OCI-M1 (cell line): ENCODE data around the gene AP2A1.
A peak's percentile ranks its signal among the peaks of the same experiment; 100 is the strongest.

Source experiments
- DNase-seq: peaks from one replicate; lab custom pipeline; 2025; lab: John Stamatoyannopoulos, UW

The AP2A1 gene

GRCh38 chr19:49766007-49766929, 533 bp upstream of the AP2A1 start:
- DNase-seq: peak; percentile 100

- DNase-seq: peak; percentile 58
Observed at GRCh38 chr19:49767381-49767780, 580 bp downstream of the AP2A1 start.

GRCh38 chr19:49767967-49768581, 1.3 kb downstream of the AP2A1 start:
- DNase-seq: no peak

GRCh38 chr19:49770529-49770928, 3.7 kb downstream of the AP2A1 start:
- DNase-seq: no peak

GRCh38 chr19:49771674-49772139, 4.9 kb downstream of the AP2A1 start:
- no peak for DNase-seq

DNA sequence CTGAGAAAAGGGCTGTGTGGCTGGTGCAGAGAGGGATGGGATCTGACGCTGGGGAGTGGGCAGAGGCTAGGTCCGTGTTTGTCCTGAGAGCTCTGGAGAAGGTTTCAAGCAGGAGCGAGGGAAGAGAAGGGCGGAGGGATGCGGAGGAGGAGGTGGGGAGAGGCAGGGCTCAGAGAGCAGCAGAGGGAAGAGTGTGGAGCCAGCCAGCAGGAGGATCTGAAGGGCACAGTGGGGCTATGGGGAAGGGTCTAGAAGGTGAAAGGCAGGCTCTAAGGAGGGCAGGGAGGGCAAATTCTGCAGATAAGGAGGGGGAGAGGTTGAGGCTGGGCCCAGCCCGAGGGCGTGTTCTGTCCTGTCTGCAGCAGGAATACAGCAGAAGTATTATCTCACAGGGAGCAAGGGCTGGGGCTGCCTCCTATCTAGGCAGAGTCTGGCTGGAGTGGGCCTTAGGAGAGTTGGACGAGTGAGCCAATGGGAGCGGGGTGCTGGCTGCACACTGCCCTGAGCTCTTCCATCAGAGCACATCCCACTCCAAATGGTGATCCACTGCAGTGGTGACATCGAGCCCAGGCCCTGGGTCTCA, 6.1 kb downstream of the AP2A1 start:
- DNase-seq: no peak

- DNase-seq: no peak
Observed at GRCh38 chr19:49773663-49774350, 7.0 kb downstream of the AP2A1 start.

DNA sequence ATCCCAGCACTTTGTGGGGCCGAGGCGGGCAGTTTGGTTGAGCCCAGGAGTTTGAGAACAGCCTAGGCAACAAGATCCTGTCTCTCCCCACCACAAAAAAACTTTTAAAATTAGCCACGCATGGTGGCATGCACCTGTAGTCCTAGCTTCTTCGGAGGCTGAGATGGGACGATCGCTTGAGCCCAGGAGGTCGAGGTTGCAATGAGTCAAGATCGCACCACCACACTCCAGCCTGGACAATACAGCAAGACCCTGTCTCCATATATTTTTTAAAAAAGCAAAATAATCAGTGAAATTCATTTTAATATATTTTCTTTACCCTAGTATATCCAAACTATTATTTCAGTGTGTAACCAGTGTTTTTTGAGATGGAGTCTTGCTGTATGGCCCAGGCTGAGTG, 8.2 kb downstream of the AP2A1 start:
- no peak for DNase-seq

GRCh38 chr19:49775742-49776370, 9.1 kb downstream of the AP2A1 start:
- no peak for DNase-seq

DNA sequence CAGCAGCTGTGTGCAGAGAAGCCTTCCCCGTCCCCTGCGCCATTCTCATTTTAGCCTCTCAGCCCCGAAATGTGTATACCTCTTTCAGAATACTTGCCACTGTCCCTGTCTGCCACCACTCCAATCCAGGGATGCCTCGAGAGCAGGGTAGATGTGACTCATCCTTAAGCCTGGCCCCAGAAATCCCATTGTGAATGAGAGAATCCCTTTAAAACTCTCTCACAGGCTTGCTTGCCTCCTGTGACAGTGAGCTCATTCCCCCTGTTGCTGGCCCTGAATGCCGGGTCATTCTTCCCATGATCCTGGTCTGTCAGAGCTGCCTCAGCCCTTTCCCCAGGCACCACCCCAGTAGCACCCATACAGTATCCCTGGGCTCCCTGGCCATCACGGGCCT, 9.6 kb downstream of the AP2A1 start:
- DNase-seq: no peak

GRCh38 chr19:49779731-49780555, 13.1 kb downstream of the AP2A1 start:
- DNase-seq: no peak

GRCh38 chr19:49780861-49781260, 14.1 kb downstream of the AP2A1 start:
- no peak for DNase-seq

- DNase-seq: no peak
Observed at GRCh38 chr19:49781394-49781793, 14.6 kb downstream of the AP2A1 start.

GRCh38 chr19:49782515-49782914, 15.7 kb downstream of the AP2A1 start:
- DNase-seq: no peak

DNA sequence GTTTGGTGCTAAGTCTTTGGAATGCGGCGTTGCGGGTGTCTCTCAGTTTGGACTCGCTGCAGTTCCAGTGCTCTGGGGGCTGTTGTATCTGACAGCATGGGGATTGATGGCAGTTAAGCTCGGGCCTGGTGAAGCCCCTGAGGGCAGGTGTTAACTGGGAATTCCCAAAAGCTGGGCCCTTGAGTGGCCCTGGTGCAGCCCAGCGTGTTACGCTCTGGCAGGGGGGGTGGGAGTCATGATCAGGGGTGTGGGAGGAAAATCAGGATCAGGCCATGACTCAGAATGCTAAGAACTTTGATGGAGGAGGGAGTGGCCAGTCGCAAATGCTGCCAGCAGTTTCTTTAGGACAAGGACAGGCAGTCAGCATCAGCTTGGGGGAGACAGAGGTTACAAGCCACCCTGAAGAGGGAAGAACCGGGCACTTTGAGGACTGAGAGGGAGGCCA, 19.6 kb downstream of the AP2A1 start:
- DNase-seq: no peak

- no peak for DNase-seq
Observed at GRCh38 chr19:49787746-49788145, 20.9 kb downstream of the AP2A1 start.

GRCh38 chr19:49788857-49789256, 22.1 kb downstream of the AP2A1 start:
- no peak for DNase-seq

GRCh38 chr19:49790866-49791265, 24.1 kb downstream of the AP2A1 start:
- DNase-seq: peak; percentile 47

DNA sequence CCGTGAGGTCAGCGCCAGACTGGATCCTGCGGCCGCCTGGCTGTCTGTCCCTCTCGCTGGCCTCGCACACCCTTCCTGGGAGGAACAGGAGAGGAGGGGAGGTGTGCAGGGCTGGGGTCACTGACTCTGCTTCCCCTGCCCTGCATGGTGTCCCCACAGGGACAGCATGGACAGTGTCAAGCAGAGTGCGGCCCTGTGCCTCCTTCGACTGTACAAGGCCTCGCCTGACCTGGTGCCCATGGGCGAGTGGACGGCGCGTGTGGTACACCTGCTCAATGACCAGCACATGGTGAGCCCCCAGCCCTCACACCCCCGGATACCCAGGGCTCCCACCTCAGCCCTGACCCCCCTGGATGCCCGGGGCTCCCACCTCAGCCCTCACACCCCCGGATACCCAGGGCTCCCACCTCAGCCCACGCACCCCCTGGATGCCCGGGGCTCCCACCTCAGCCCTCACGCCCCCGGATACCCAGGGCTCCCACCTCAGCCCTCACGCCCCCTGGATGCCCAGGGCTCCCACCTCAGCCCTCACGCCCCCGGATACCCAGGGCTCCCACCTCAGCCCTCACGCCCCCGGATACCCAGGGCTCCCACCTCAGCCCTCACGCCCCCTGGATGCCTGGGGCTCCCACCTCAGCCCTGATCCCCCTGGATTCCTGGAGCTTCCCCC, 25.1 kb downstream of the AP2A1 start:
- no peak for DNase-seq

DNA sequence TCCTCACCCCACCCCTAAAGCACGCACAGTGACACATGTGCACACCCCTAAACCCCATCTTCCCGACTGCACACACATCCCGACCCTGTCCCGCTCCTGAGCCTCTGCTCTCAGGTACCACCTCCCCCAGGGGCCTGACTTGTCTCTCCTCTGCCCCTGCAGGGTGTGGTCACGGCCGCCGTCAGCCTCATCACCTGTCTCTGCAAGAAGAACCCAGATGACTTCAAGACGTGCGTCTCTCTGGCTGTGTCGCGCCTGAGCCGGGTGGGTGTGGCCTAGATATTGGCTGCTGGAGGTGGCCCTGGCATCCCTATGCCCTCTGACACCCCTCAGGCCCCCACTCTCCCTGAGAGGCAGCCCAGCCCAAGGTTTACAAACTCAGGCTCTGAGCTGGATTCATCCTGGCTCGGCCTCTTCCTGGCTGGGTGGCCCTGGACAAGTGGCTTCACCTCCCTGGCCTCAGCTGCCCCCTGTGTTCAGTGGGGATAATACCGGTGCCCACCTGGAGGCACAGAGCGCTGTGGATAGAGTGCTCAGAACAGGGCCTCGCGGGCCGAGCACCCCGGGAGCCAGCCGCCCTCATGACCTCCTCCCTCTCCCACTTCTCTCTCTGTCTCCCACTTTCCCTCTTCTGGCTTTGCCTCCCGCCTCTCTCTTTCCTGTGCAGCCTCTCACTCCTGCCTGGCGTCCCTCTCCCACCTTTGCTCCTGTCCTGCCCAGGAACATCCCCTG, 26.2 kb downstream of the AP2A1 start:
- DNase-seq: no peak
